ENCODE results near the gene ALDH3A1. TPM values are rescaled to one million over a fixed set of nuclear protein-coding genes. Genes with fewer than 3 reads are reported as not detected.

The ALDH3A1 gene
- total and polyA plus RNA-seq, 9 of the 15 experiments (the other 6 are each of a cell fraction or from before 2014, with no cell fraction given): not detected

DNA sequence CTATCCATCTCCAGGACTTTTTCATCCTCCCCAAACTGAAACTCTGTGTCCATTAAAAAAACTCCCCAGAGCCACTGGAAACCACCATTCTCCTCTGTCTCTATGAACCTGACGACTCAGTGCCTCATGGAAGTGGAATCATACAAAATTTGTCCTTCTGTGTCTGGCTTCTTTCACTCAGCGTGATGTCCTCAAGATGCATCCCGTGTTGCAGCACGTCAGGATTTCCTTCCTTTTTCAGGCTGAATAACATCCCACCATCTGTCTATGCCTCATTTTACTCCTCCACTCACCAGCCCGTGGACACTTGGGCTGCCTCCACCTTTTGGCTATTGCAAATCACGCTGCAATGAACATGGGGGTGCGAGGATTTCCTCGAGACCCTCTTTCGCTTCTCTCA, 12.6 kb upstream of the ALDH3A1 start:
- intact Hi-C loops (cut with micrococcal nuclease) (no loop called here), in situ Hi-C loops (cut with MboI) (loop anchor here (5.0 to 10.0 kb wide), 2 partner anchors 248 to 396 kb away; partner anchors contain the start of gene B9D1)
- DNase-seq (ENCODE audit: extremely low read depth in 1 of 4, low spot score in 3 of 4): no peak
- H3K27ac ChIP-seq (ENCODE audit: extremely low read depth, low read depth, low read length): no peak overlapping the region
- ATAC-seq: no peak
- H2AFZ ChIP-seq (ENCODE audit: low read depth, low read length): no peak overlapping the region
- H3K36me3 ChIP-seq (ENCODE audit: control insufficient read depth, insufficient read depth, low read length): no peaks in the 10 kb centered on the region
- POLR2A ChIA-PET: no interaction called here
- no TSS peak for BruUV-seq (replicated peaks)
- H3K4me2 ChIP-seq (ENCODE audit: insufficient read depth, low read length): no peak overlapping the region
- H3K27me3 ChIP-seq (ENCODE audit: control insufficient read depth in 2 of 2, insufficient read depth in 2 of 2, low read length in 2 of 2): peaks cover 0 to 21% of the 10 kb centered on the region in 2 experiments; a peak in 2 of 5 replicates
- under 1% methylated on average over 9 of the region's 9 CpGs for WGBS (ENCODE audit: insufficient coverage, low coverage, missing lambda C conversion rate)
- no peak overlapping the region for H3K9ac ChIP-seq (ENCODE audit: insufficient read depth in 1 of 2, low read depth in 2 of 2, low read length in 2 of 2)
- H3K9me1 ChIP-seq (ENCODE audit: control insufficient read depth, insufficient read depth, low read length): no peaks in the 10 kb centered on the region
- no peak for FAIRE-seq
- no peaks in the 10 kb centered on the region for H4K20me1 ChIP-seq (replicated peaks; ENCODE audit: control insufficient read depth, insufficient read depth, low read length)
- H3K4me1 ChIP-seq (replicated peaks in 1 of 2; ENCODE audit: control insufficient read depth in 2 of 2, insufficient read depth in 2 of 2, low read length in 2 of 2): no peaks in the 10 kb centered on the region; a peak in 1 of 5 replicates
- no peak for TF ChIP-seq ARHGAP35 (IDR thresholded peaks at IDR 0.05; ENCODE audit: partially characterized antibody)
- TF ChIP-seq, protein P1, sequence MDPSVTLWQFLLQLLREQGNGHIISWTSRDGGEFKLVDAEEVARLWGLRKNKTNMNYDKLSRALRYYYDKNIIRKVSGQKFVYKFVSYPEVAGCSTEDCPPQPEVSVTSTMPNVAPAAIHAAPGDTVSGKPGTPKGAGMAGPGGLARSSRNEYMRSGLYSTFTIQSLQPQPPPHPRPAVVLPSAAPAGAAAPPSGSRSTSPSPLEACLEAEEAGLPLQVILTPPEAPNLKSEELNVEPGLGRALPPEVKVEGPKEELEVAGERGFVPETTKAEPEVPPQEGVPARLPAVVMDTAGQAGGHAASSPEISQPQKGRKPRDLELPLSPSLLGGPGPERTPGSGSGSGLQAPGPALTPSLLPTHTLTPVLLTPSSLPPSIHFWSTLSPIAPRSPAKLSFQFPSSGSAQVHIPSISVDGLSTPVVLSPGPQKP (CRISPR knock-in tag; IDR thresholded peaks at IDR 0.05): no peak
- no peak for TF ChIP-seq THRAP3 (IDR thresholded peaks at IDR 0.05; ENCODE audit: borderline replicate concordance)
- no peak for TF ChIP-seq SMARCC2 (IDR thresholded peaks at IDR 0.05; ENCODE audit: low read depth)
- no peak for TF ChIP-seq ZNF175 (CRISPR knock-in tag; IDR thresholded peaks at IDR 0.05; ENCODE audit: low read depth)
- no peaks in the 10 kb centered on the region for H3K79me2 ChIP-seq (ENCODE audit: control insufficient read depth, insufficient read depth, low read length)
- H3K9me3 ChIP-seq (replicated peaks; ENCODE audit: control insufficient read depth, insufficient read depth, low read depth, low read length): no peaks in the 10 kb centered on the region
- CTCF ChIA-PET (ENCODE audit: low intra/inter-chr PET ratio): no interaction called here
- H3K4me3 ChIP-seq: no peak overlapping the region

All from K562 (cell line).